ENCODE results near the gene IL12RB1. TPM values are rescaled to one million over a fixed set of nuclear protein-coding genes. Genes with fewer than 3 reads are reported as not detected.
A peak's percentile ranks its signal among the peaks of the same experiment; 100 is the strongest.

IL12RB1 gene
- total and polyA plus RNA-seq, 11 donors: 0.19 to 8.1 (median 0.55) TPM; not detected in 2

GRCh38 chr19:18099623-18099995 is 12.9 kb upstream of the IL12RB1 start:
- ATAC-seq: no peak

GRCh38 chr19:18098891-18099622 is 12.3 kb upstream of the IL12RB1 start:
- no peaks in the 10 kb centered on the region for H3K9me3 ChIP-seq
- TF ChIP-seq POLR2A (IDR thresholded peaks at IDR 0.05) (no peak), CTCF (IDR thresholded peaks at IDR 0.05) (no peak)
- 9 to 20% (median 11%) methylated on average over 33 to 34 of the region's 34 CpGs for WGBS, 4 donors
- H3K4me3 ChIP-seq: peak overlapping the region in 1 of 12 donors; percentile 65
- DNase-seq (no peak), ATAC-seq (no peak)
- intact Hi-C loops (cut with DNase I): no loop called here
- H3K36me3 ChIP-seq: no peaks in the 10 kb centered on the region
- peaks cover 8 to 63% (median 24%) of the 10 kb centered on the region in 9 donors for H3K27me3 ChIP-seq
- peaks cover 0 to 23% (median 7%) of the 10 kb centered on the region in 12 donors for H3K4me1 ChIP-seq
- no peak overlapping the region for H3K27ac ChIP-seq

More at GRCh38 chr19:18099623-18099995, 12.9 kb upstream of the IL12RB1 start:
- 69 to 90% (median 79%) methylated on average over 8 of the region's 8 CpGs for WGBS, 4 donors
- Histone ChIP-seq H3K27ac (no peak overlapping the region), H3K4me3 (no peak overlapping the region), H3K9me3 (no peaks in the 10 kb centered on the region), H3K4me1 (peaks cover 0 to 28% (median 9%) of the 10 kb centered on the region in 12 donors), H3K36me3 (no peaks in the 10 kb centered on the region), H3K27me3 (peaks cover 8 to 63% (median 24%) of the 10 kb centered on the region in 9 donors)
- intact Hi-C loops (cut with DNase I): no loop called here
- TF ChIP-seq POLR2A (IDR thresholded peaks at IDR 0.05) (no peak), CTCF (IDR thresholded peaks at IDR 0.05) (no peak)
- DNase-seq: no peak

GRCh38 chr19:18097993-18098890 is 11.5 kb upstream of the IL12RB1 start:
- Histone ChIP-seq H3K4me3 (peak overlapping the region; percentile 12 to 65 (median 40)), H3K36me3 (no peaks in the 10 kb centered on the region), H3K27me3 (peaks cover 8 to 57% (median 24%) of the 10 kb centered on the region in 9 donors), H3K27ac (no peak overlapping the region), H3K9me3 (no peaks in the 10 kb centered on the region), H3K4me1 (peaks cover 0 to 21% (median 7%) of the 10 kb centered on the region in 12 donors)
- no peak for TF ChIP-seq CTCF (IDR thresholded peaks at IDR 0.05)
- ATAC-seq (no peak), DNase-seq (no peak)
- intact Hi-C loops (cut with DNase I): no loop called here
- 32 to 39% (median 36%) methylated on average over 22 of the region's 22 CpGs for WGBS, 4 donors

All from heart left ventricle (tissue), 16 donors.